Choroid plexus epithelial cell (primary cell): ENCODE measurements around the gene LMOD1.
"Not testable (repeated sequence)": the region's sequence is repeated elsewhere in the genome, so short reads cannot be mapped to it uniquely, and the experiment has no call there.

Experiments used
- DNase-seq: peaks from one replicate; pipeline ENCODE4 v3.0.0-alpha.2; 2010; ENCODE audit warnings: low read depth
- H3K4me3 ChIP-seq: 2 replicates; pipeline ENCODE4 v1.5.1; 2011; ENCODE audit warnings: low read depth, mild to moderate bottlenecking, control low read depth, low read length, moderate library complexity
- CTCF ChIP-seq: conservative IDR thresholded peaks from 2 replicates; pipeline ENCODE4 v1.5.1; 2011; ENCODE audit warnings: low read depth, mild to moderate bottlenecking, control low read depth, inconsistent platforms, low read length, moderate library complexity

The LMOD1 gene

GRCh38 chr1:201964261-201964660 lies 17.9 kb upstream of the LMOD1 start:
- peak; percentile 9 for DNase-seq

GRCh38 chr1:201962382-201962781 lies 16.0 kb upstream of the LMOD1 start:
- H3K4me3 ChIP-seq, DNase-seq: not testable (repeated sequence)

More at GRCh38 chr1:201964261-201964660, 17.9 kb upstream of the LMOD1 start:
- no peak for TF ChIP-seq CTCF
- H3K4me3 ChIP-seq, result no peak overlapping the region

- no peak for TF ChIP-seq CTCF
- no peak overlapping the region for H3K4me3 ChIP-seq
- DNase-seq, result no peak
Observed at GRCh38 chr1:201958348-201958747, 12.0 kb upstream of the LMOD1 start.

GRCh38 chr1:201955729-201956143 lies 9.4 kb upstream of the LMOD1 start:
- no peak for TF ChIP-seq CTCF
- DNase-seq, result no peak
- H3K4me3 ChIP-seq, result peak overlapping the region; percentile 100

GRCh38 chr1:201955009-201955728 lies 8.8 kb upstream of the LMOD1 start, which contains the start of gene TIMM17A:
TSS of gene TIMM17A (plus strand) at chr1:201955503. CDS start at chr1:201955527, 24 bp downstream.
- peak within 1 kb of the TSS; percentile 100 for H3K4me3 ChIP-seq
- TF ChIP-seq CTCF, result no peak
- DNase-seq, result peak; percentile 99

- no peak for DNase-seq
- peak overlapping the region; percentile 100 for H3K4me3 ChIP-seq
- TF ChIP-seq CTCF, result no peak
Observed at GRCh38 chr1:201954263-201955008, 8.1 kb upstream of the LMOD1 start.

GRCh38 chr1:201949491-201949890 lies 3.1 kb upstream of the LMOD1 start:
- H3K4me3 ChIP-seq, result no peak overlapping the region
- no peak for DNase-seq
- TF ChIP-seq CTCF, result no peak
